ENCODE data around the gene ISCA2.

The ISCA2 gene

GRCh38 chr14:74483321-74483720 lies 10.2 kb upstream of the ISCA2 start:
- no peak for DNase-seq (ENCODE audit: low read depth)

- DNase-seq (ENCODE audit: low read depth) = no peak
Measured at GRCh38 chr14:74486164-74486563, 7.4 kb upstream of the ISCA2 start.

- peak; percentile 65 for DNase-seq (ENCODE audit: low read depth)
Measured at GRCh38 chr14:74488786-74489397, 4.7 kb upstream of the ISCA2 start.

GRCh38 chr14:74490486-74490885 lies 3.1 kb upstream of the ISCA2 start:
- no peak for DNase-seq (ENCODE audit: low read depth)

- DNase-seq (ENCODE audit: low read depth) = no peak
Measured at GRCh38 chr14:74491956-74492775, 1.4 kb upstream of the ISCA2 start.

GRCh38 chr14:74492776-74493342 lies 706 bp upstream of the ISCA2 start, which contains the start of gene NPC2:
Gene NPC2 (minus strand): TSS chr14:74493305. CDS start chr14:74493274, 31 bp downstream.
- no peak for DNase-seq (ENCODE audit: low read depth)

GRCh38 chr14:74495356-74495755 lies 1.8 kb downstream of the ISCA2 start:
- no peak for DNase-seq (ENCODE audit: low read depth)

- no peak for DNase-seq (ENCODE audit: low read depth)
Measured at GRCh38 chr14:74500417-74501134, 7.0 kb downstream of the ISCA2 start.

- no peak for DNase-seq (ENCODE audit: low read depth)
Measured at GRCh38 chr14:74501135-74501614, 7.6 kb downstream of the ISCA2 start.

- DNase-seq (ENCODE audit: low read depth) = no peak
Measured at GRCh38 chr14:74501691-74502090, 8.1 kb downstream of the ISCA2 start.

GRCh38 chr14:74502236-74503019 lies 8.9 kb downstream of the ISCA2 start:
- DNase-seq (ENCODE audit: low read depth) = no peak

GRCh38 chr14:74503291-74503937 lies 9.8 kb downstream of the ISCA2 start:
- DNase-seq (ENCODE audit: low read depth) = no peak

- no peak for DNase-seq (ENCODE audit: low read depth)
Measured at GRCh38 chr14:74503938-74504335, 10.4 kb downstream of the ISCA2 start.

- DNase-seq (ENCODE audit: low read depth) = no peak
Measured at GRCh38 chr14:74504412-74504811, 10.8 kb downstream of the ISCA2 start.

- no peak for DNase-seq (ENCODE audit: low read depth)
Measured at GRCh38 chr14:74504874-74505720, 11.5 kb downstream of the ISCA2 start.

GRCh38 chr14:74505831-74506230 lies 12.3 kb downstream of the ISCA2 start:
- DNase-seq (ENCODE audit: low read depth) = no peak

- DNase-seq (ENCODE audit: low read depth) = no peak
Measured at GRCh38 chr14:74506411-74506851, 12.9 kb downstream of the ISCA2 start.

GRCh38 chr14:74507085-74507484 lies 13.5 kb downstream of the ISCA2 start:
- DNase-seq (ENCODE audit: low read depth) = no peak

GRCh38 chr14:74507840-74508239 lies 14.3 kb downstream of the ISCA2 start:
- DNase-seq (ENCODE audit: low read depth) = no peak

- no peak for DNase-seq (ENCODE audit: low read depth)
Measured at GRCh38 chr14:74508292-74508731, 14.7 kb downstream of the ISCA2 start.

Data from HS-27A (cell line).